ENCODE results near the gene NEUROD4. TPM values are rescaled to one million over a fixed set of nuclear protein-coding genes. Genes with fewer than 3 reads are reported as not detected.
"Not testable (repeated sequence)": the region's sequence is repeated elsewhere in the genome, so short reads cannot be mapped to it uniquely, and the experiment has no call there.

The NEUROD4 gene
- total RNA-seq, 1 experiment from 2014 or later = not detected

- Histone ChIP-seq H3K4me1 (ENCODE audit: insufficient read depth, low read length) (no peaks in the 10 kb centered on the region), H3K9ac (ENCODE audit: low read length) (no peak overlapping the region), H4K20me1 (ENCODE audit: low read length) (no peaks in the 10 kb centered on the region), H3K9me2 (replicated peaks; ENCODE audit: low read length) (no peaks in the 10 kb centered on the region), H2AFZ (ENCODE audit: low read length) (no peak overlapping the region), H3K4me3 (ENCODE audit: low read length) (no peak overlapping the region), H3K27me3 (ENCODE audit: low read length) (peaks cover 92% of the 10 kb centered on the region), H3K9me3 (ENCODE audit: low read length) (no peaks in the 10 kb centered on the region), H3K79me2 (ENCODE audit: low read length) (no peaks in the 10 kb centered on the region), H3K4me2 (ENCODE audit: low read length) (no peak overlapping the region), H3K27ac (ENCODE audit: low read length) (no peak overlapping the region), H3F3A (ENCODE audit: low read length, unreplicated experiment) (no peaks in the 10 kb centered on the region), H3K36me3 (ENCODE audit: low read depth, low read length) (no peaks in the 10 kb centered on the region)
- no peak for DNase-seq
- TF ChIP-seq EZH2phosphoT487 (IDR thresholded peaks at IDR 0.05; ENCODE audit: borderline replicate concordance, low read length) (no peak), EZH2 (IDR thresholded peaks at IDR 0.05; ENCODE audit: low read length, unreplicated experiment) (no peak)
- TF ChIP-seq, protein P1, sequence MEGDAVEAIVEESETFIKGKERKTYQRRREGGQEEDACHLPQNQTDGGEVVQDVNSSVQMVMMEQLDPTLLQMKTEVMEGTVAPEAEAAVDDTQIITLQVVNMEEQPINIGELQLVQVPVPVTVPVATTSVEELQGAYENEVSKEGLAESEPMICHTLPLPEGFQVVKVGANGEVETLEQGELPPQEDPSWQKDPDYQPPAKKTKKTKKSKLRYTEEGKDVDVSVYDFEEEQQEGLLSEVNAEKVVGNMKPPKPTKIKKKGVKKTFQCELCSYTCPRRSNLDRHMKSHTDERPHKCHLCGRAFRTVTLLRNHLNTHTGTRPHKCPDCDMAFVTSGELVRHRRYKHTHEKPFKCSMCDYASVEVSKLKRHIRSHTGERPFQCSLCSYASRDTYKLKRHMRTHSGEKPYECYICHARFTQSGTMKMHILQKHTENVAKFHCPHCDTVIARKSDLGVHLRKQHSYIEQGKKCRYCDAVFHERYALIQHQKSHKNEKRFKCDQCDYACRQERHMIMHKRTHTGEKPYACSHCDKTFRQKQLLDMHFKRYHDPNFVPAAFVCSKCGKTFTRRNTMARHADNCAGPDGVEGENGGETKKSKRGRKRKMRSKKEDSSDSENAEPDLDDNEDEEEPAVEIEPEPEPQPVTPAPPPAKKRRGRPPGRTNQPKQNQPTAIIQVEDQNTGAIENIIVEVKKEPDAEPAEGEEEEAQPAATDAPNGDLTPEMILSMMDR (conservative IDR thresholded peaks at IDR 0.05; ENCODE audit: low read depth, low read length) = no peak
- no peak for ATAC-seq
- no TSS peak for BruUV-seq (replicated peaks)
- intact Hi-C loops (cut with micrococcal nuclease) = no loop called here
- ChIA-PET POLR2A (ENCODE audit: unreplicated experiment) (no interaction called here), CTCF (no interaction called here)
Measured at GRCh38 chr12:54981796-54982195, 38.0 kb upstream of the NEUROD4 start.

DNA sequence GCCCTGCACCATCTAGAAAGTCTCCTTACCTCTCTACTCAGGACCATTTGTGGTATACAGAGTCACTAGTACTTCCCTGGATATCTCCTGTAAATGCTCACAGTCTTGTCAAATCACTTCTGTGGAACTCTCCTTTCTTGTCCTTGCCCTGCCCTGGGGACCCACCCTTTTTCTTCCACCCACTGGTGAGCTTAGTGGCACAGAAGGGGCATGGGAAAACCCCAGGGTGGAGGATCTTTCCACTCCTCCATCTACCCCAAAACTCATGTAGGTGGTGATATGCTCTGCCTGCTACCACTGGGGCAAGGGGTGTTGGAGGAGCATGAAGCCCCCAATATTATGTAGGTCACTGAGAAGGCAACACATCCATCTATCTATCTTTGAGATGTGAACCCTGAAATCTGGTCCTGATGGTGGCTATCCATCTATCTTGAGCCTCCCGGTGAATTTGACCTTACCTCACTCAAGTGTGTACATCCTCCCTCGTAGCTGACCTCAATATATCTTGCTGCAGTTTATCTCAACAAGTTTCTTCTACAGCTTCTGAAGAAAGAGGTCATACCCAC, 36.2 kb upstream of the NEUROD4 start:
- ChIA-PET POLR2A (ENCODE audit: unreplicated experiment) (no interaction called here), CTCF (no interaction called here)
- H4K20me1 ChIP-seq (ENCODE audit: low read length) = no peaks in the 10 kb centered on the region
- ATAC-seq (no peak), DNase-seq (no peak)
- TF ChIP-seq EZH2phosphoT487 (IDR thresholded peaks at IDR 0.05; ENCODE audit: borderline replicate concordance, low read length) = no peak
- no peak for TF ChIP-seq EZH2 (IDR thresholded peaks at IDR 0.05; ENCODE audit: low read length, unreplicated experiment)
- TF ChIP-seq, protein P1 (conservative IDR thresholded peaks at IDR 0.05; ENCODE audit: low read depth, low read length) = no peak
- H2AFZ ChIP-seq (ENCODE audit: low read length) = no peak overlapping the region
- no peaks in the 10 kb centered on the region for H3K9me3 ChIP-seq (ENCODE audit: low read length)
- no peaks in the 10 kb centered on the region for H3K79me2 ChIP-seq (ENCODE audit: low read length)
- no peak overlapping the region for H3K9ac ChIP-seq (ENCODE audit: low read length)
- intact Hi-C loops (cut with micrococcal nuclease) = no loop called here
- H3K36me3 ChIP-seq (ENCODE audit: low read depth, low read length) = no peaks in the 10 kb centered on the region
- H3K27ac ChIP-seq (ENCODE audit: low read length) = no peak overlapping the region
- no TSS peak for BruUV-seq (replicated peaks)
- H3K4me1 ChIP-seq (ENCODE audit: insufficient read depth, low read length) = no peaks in the 10 kb centered on the region
- no peaks in the 10 kb centered on the region for H3K9me2 ChIP-seq (replicated peaks; ENCODE audit: low read length)
- no peak overlapping the region for H3K4me2 ChIP-seq (ENCODE audit: low read length)
- no peak overlapping the region for H3K4me3 ChIP-seq (ENCODE audit: low read length)
- no peaks in the 10 kb centered on the region for H3F3A ChIP-seq (ENCODE audit: low read length, unreplicated experiment)
- H3K27me3 ChIP-seq (ENCODE audit: low read length) = peaks cover 90% of the 10 kb centered on the region

GRCh38 chr12:54984658-54985376, 35.0 kb upstream of the NEUROD4 start, which contains the start of gene TESPA1:
TSS of gene TESPA1 (minus strand) at chr12:54984762. CDS start at chr12:54974562, 10,200 bp downstream.
- Histone ChIP-seq H3K4me3 (ENCODE audit: low read length) (no peak within 1 kb of the TSS), H3K9me2 (replicated peaks; ENCODE audit: low read length) (no peaks in the 10 kb centered on the region), H3K4me1 (ENCODE audit: insufficient read depth, low read length) (no peaks in the 10 kb centered on the region), H3K27ac (ENCODE audit: low read length) (no peak within 1 kb of the TSS), H3F3A (ENCODE audit: low read length, unreplicated experiment) (no peaks in the 10 kb centered on the region), H2AFZ (ENCODE audit: low read length) (no peak within 1 kb of the TSS), H3K27me3 (ENCODE audit: low read length) (peaks cover 89% of the 10 kb centered on the region), H3K36me3 (ENCODE audit: low read depth, low read length) (no peaks in the 10 kb centered on the region), H3K9me3 (ENCODE audit: low read length) (no peaks in the 10 kb centered on the region), H3K79me2 (ENCODE audit: low read length) (no peaks in the 10 kb centered on the region), H4K20me1 (ENCODE audit: low read length) (no peaks in the 10 kb centered on the region), H3K9ac (ENCODE audit: low read length) (no peak within 1 kb of the TSS), H3K4me2 (ENCODE audit: low read length) (no peak within 1 kb of the TSS)
- ATAC-seq (no peak), DNase-seq (no peak)
- POLR2A ChIA-PET (ENCODE audit: unreplicated experiment) = no interaction called here
- intact Hi-C loops (cut with micrococcal nuclease) = no loop called here
- TF ChIP-seq, protein P1 (conservative IDR thresholded peaks at IDR 0.05; ENCODE audit: low read depth, low read length) = no peak
- no peak for TF ChIP-seq EZH2phosphoT487 (IDR thresholded peaks at IDR 0.05; ENCODE audit: borderline replicate concordance, low read length)
- TF ChIP-seq EZH2 (IDR thresholded peaks at IDR 0.05; ENCODE audit: low read length, unreplicated experiment) = no peak
- BruUV-seq (replicated peaks) = no TSS peak
- CTCF ChIA-PET = no interaction called here

DNA sequence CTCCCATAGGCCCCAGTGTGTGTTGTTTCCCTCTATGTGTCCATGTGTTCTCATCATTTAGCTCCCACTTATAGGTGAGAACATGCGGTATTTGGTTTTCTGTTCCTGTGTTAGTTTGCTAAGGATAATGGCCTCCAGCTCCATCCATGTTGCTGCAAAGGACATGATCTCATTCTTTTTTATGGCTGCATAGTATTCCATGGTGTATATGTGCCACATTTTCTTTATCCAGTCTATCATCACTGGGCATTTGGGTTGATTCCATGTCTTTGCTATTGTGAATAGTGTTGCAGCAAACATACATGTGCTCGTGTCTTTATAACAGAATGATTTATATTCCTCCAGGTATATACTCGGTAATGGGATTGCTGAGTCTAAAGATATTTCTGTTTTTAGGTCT, 33.0 kb upstream of the NEUROD4 start:
- H3K9me3 ChIP-seq (ENCODE audit: low read length); CTCF ChIA-PET; ATAC-seq; DNase-seq; H3K4me3 ChIP-seq (ENCODE audit: low read length); H3K79me2 ChIP-seq (ENCODE audit: low read length); H3K9me2 ChIP-seq (replicated peaks; ENCODE audit: low read length); intact Hi-C loops (cut with micrococcal nuclease); BruUV-seq (replicated peaks); H2AFZ ChIP-seq (ENCODE audit: low read length); H3K9ac ChIP-seq (ENCODE audit: low read length); POLR2A ChIA-PET (ENCODE audit: unreplicated experiment); H4K20me1 ChIP-seq (ENCODE audit: low read length); H3K27ac ChIP-seq (ENCODE audit: low read length); H3K4me1 ChIP-seq (ENCODE audit: insufficient read depth, low read length); H3K4me2 ChIP-seq (ENCODE audit: low read length); H3F3A ChIP-seq (ENCODE audit: low read length, unreplicated experiment); H3K36me3 ChIP-seq (ENCODE audit: low read depth, low read length): not testable (repeated sequence)
- H3K27me3 ChIP-seq (ENCODE audit: low read length) = peaks cover 92% of the 10 kb centered on the region

Measured in PC-3 (cell line).